ENCODE measurements around the gene PCSK5. TPM values are rescaled to one million over a fixed set of nuclear protein-coding genes. Genes with fewer than 3 reads are reported as not detected.

Gene PCSK5
- polyA plus RNA-seq, 1 donor from 2014 or later: 1.7 TPM

DNA sequence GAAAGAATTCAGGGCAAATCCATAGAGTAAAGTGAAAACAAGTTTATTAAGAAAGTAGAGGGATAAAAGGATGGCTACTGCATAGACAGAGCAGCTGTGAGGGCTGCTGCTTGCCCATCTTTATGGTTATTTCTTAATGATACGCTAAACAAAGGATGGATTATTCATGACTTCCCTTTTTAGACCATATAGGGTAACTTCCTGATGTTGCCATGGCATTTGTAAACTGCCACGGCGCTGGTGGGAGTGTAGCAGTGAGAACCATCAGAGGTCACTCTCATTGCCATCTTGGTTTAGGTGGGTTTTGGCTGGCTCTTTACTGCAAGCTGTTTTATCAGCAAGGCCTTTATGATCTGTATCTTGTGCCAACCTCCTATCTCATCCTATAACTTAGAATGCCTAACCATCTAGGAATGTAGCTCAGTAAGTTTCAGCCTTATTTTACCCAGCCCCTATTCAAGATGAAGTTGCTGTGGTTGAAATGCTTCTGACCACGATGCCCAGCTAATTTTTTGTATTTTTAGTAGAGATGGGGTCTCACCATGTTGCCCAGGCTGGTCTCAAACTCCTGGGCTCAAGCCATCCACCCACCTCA, 461.6 kb downstream of the PCSK5 start:
- H3K4me2 ChIP-seq (ENCODE audit: low read length): no peak overlapping the region
- H4K20me1 ChIP-seq (ENCODE audit: insufficient read depth): no peaks in the 10 kb centered on the region
- no peak for TF ChIP-seq EP300 (conservative IDR thresholded peaks at IDR 0.05; ENCODE audit: poor library complexity, severe bottlenecking)
- TF ChIP-seq, protein P1, sequence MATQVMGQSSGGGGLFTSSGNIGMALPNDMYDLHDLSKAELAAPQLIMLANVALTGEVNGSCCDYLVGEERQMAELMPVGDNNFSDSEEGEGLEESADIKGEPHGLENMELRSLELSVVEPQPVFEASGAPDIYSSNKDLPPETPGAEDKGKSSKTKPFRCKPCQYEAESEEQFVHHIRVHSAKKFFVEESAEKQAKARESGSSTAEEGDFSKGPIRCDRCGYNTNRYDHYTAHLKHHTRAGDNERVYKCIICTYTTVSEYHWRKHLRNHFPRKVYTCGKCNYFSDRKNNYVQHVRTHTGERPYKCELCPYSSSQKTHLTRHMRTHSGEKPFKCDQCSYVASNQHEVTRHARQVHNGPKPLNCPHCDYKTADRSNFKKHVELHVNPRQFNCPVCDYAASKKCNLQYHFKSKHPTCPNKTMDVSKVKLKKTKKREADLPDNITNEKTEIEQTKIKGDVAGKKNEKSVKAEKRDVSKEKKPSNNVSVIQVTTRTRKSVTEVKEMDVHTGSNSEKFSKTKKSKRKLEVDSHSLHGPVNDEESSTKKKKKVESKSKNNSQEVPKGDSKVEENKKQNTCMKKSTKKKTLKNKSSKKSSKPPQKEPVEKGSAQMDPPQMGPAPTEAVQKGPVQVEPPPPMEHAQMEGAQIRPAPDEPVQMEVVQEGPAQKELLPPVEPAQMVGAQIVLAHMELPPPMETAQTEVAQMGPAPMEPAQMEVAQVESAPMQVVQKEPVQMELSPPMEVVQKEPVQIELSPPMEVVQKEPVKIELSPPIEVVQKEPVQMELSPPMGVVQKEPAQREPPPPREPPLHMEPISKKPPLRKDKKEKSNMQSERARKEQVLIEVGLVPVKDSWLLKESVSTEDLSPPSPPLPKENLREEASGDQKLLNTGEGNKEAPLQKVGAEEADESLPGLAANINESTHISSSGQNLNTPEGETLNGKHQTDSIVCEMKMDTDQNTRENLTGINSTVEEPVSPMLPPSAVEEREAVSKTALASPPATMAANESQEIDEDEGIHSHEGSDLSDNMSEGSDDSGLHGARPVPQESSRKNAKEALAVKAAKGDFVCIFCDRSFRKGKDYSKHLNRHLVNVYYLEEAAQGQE (IDR thresholded peaks at IDR 0.05; ENCODE audit: borderline replicate concordance): no peak
- no peak for TF ChIP-seq RAD21 (conservative IDR thresholded peaks at IDR 0.05)
- TF ChIP-seq, protein P2, sequence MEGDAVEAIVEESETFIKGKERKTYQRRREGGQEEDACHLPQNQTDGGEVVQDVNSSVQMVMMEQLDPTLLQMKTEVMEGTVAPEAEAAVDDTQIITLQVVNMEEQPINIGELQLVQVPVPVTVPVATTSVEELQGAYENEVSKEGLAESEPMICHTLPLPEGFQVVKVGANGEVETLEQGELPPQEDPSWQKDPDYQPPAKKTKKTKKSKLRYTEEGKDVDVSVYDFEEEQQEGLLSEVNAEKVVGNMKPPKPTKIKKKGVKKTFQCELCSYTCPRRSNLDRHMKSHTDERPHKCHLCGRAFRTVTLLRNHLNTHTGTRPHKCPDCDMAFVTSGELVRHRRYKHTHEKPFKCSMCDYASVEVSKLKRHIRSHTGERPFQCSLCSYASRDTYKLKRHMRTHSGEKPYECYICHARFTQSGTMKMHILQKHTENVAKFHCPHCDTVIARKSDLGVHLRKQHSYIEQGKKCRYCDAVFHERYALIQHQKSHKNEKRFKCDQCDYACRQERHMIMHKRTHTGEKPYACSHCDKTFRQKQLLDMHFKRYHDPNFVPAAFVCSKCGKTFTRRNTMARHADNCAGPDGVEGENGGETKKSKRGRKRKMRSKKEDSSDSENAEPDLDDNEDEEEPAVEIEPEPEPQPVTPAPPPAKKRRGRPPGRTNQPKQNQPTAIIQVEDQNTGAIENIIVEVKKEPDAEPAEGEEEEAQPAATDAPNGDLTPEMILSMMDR (IDR thresholded peaks at IDR 0.05; ENCODE audit: poor library complexity, severe bottlenecking): no peak
- no peak for TF ChIP-seq TAF1 (IDR thresholded peaks at IDR 0.05; ENCODE audit: low read depth)
- no peak for TF ChIP-seq POLR2AphosphoS5 (IDR thresholded peaks at IDR 0.05)
- TF ChIP-seq SMC3 (conservative IDR thresholded peaks at IDR 0.05; ENCODE audit: poor library complexity): no peak
- TF ChIP-seq MXI1 (conservative IDR thresholded peaks at IDR 0.05; ENCODE audit: poor library complexity, severe bottlenecking): no peak
- TF ChIP-seq EZH2 (IDR thresholded peaks at IDR 0.05; ENCODE audit: borderline replicate concordance, insufficient read depth, low read length, poor library complexity, severe bottlenecking): no peak
- H2AFZ ChIP-seq (ENCODE audit: low read depth, low read length): no peak overlapping the region
- H3F3A ChIP-seq (ENCODE audit: insufficient read depth, low read length, poor library complexity, severe bottlenecking): no peaks in the 10 kb centered on the region
- no peaks in the 10 kb centered on the region for H3K36me3 ChIP-seq (ENCODE audit: insufficient read depth, low read length)
- no peaks in the 10 kb centered on the region for H3K9me3 ChIP-seq (ENCODE audit: low read length)
- H3K9me2 ChIP-seq (ENCODE audit: insufficient read depth, low read length): no peaks in the 10 kb centered on the region
- H3K79me2 ChIP-seq (replicated peaks; ENCODE audit: insufficient read depth, low read length): no peaks in the 10 kb centered on the region
- H3K27me3 ChIP-seq (ENCODE audit: insufficient read depth, low read depth, low read length): no peaks in the 10 kb centered on the region
- no peak overlapping the region for H3K4me3 ChIP-seq (ENCODE audit: low read length)
- no peak overlapping the region for H3K27ac ChIP-seq (ENCODE audit: low read length)
- no peak overlapping the region for H3K9ac ChIP-seq (ENCODE audit: low read length)

DNA sequence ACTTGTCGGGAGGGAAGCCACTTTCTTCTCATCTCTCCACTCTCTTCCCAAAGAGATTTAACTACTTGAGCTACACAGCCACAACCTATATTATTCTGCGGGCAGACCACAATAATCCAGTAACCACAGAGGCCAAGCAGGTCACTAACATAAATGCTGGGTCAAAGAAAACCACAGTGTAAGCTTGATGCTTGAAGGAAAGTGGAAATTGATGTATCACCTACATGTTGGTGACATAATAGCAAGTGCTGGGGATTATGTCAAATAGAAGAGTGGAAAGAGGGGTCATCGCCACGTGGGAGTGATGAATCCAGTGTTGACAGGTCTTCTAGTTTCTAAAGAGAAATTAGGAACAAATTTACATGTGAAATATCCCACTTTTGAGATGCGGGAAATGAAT, 462.8 kb downstream of the PCSK5 start:
- Histone ChIP-seq H3K27ac (ENCODE audit: low read length) (no peak overlapping the region), H3K9me2 (ENCODE audit: insufficient read depth, low read length) (no peaks in the 10 kb centered on the region), H4K20me1 (ENCODE audit: insufficient read depth) (no peaks in the 10 kb centered on the region), H2AFZ (ENCODE audit: low read depth, low read length) (no peak overlapping the region), H3K4me2 (ENCODE audit: low read length) (no peak overlapping the region), H3K36me3 (ENCODE audit: insufficient read depth, low read length) (no peaks in the 10 kb centered on the region), H3K9ac (ENCODE audit: low read length) (no peak overlapping the region), H3F3A (ENCODE audit: insufficient read depth, low read length, poor library complexity, severe bottlenecking) (no peaks in the 10 kb centered on the region), H3K79me2 (replicated peaks; ENCODE audit: insufficient read depth, low read length) (no peaks in the 10 kb centered on the region), H3K27me3 (ENCODE audit: insufficient read depth, low read depth, low read length) (no peaks in the 10 kb centered on the region), H3K9me3 (ENCODE audit: low read length) (no peaks in the 10 kb centered on the region), H3K4me3 (ENCODE audit: low read length) (no peak overlapping the region)
- TF ChIP-seq EZH2 (IDR thresholded peaks at IDR 0.05; ENCODE audit: borderline replicate concordance, insufficient read depth, low read length, poor library complexity, severe bottlenecking) (no peak), TAF1 (IDR thresholded peaks at IDR 0.05; ENCODE audit: low read depth) (no peak), MXI1 (conservative IDR thresholded peaks at IDR 0.05; ENCODE audit: poor library complexity, severe bottlenecking) (no peak), POLR2AphosphoS5 (IDR thresholded peaks at IDR 0.05) (no peak), RAD21 (conservative IDR thresholded peaks at IDR 0.05) (no peak), EP300 (conservative IDR thresholded peaks at IDR 0.05; ENCODE audit: poor library complexity, severe bottlenecking) (no peak), SMC3 (conservative IDR thresholded peaks at IDR 0.05; ENCODE audit: poor library complexity) (no peak)
- TF ChIP-seq, protein P2 (IDR thresholded peaks at IDR 0.05; ENCODE audit: poor library complexity, severe bottlenecking): no peak
- TF ChIP-seq, protein P1 (IDR thresholded peaks at IDR 0.05; ENCODE audit: borderline replicate concordance): no peak

Measured in neural cell (in vitro differentiated cells).